HepG2 (cell line): ENCODE data around the gene IMPACT. TPM values are rescaled to one million over a fixed set of nuclear protein-coding genes. Genes with fewer than 3 reads are reported as not detected.

Experiments
- ATAC-seq: fragments of 200-7000 bp; cut with Tn5 transposase; 3 replicates; pipeline ENCODE4 v1.9.1; 2020; ENCODE audit warnings: mild to moderate bottlenecking, moderate library complexity
- BruUV-seq: library from RNA; stranded (reverse); fragments of 400-500 nt; replicated peaks from 2 replicates; lab custom pipeline; 2021; lab: Mats Ljungman, UMichigan
- CTCF ChIA-PET: fragments of 300-600 bp; formaldehyde crosslinking; extraction: SDS; loops from one replicate; lab custom pipeline; 2021; ENCODE audit warnings: low total read pairs, inconsistent platforms, low intra/inter-chr PET ratio; lab: Yijun Ruan, JAX
- POLR2A ChIA-PET: fragments of 350-600 bp; sonication (Branson Sonifier 250); formaldehyde crosslinking; loops from one replicate; lab custom pipeline; 2020; ENCODE audit warnings: antibody characterized with exemption, inconsistent platforms; lab: Yijun Ruan, JAX
- DNase-seq: peaks from one replicate; pipeline ENCODE4 v3.0.0-alpha.2; 2015; ENCODE audit warnings: low spot score
- FAIRE-seq: peaks from 3 replicates; lab custom pipeline; 2011; peaks lifted over from hg19 to GRCh38; lab: Jason Lieb, UNC
- H2AFZ ChIP-seq: one replicate; pipeline ENCODE4 v1.6.1; 2011; ENCODE audit warnings: low read length, inconsistent platforms
- H3K27ac ChIP-seq: fragments of 300-600 bp; 3 replicates; pipeline ENCODE4 v1.8.0; 2011; ENCODE audit warnings: mixed run types, mild to moderate bottlenecking, mixed read lengths, low read length, inconsistent platforms; ENCODE audit not compliant: insufficient read depth; ENCODE audit errors: extremely low read length
- H3K27me3 ChIP-seq, 2 experiments: fragments of 200-600 bp in 1 of 2; 2 replicates in 1 of 2; 3 replicates in 1 of 2; pipeline versions ENCODE4 v1.6.0 to v1.8.0; 2011; ENCODE audit warnings: low read length in 2 of 2, mild to moderate bottlenecking in 2 of 2, moderate library complexity in 2 of 2, inconsistent platforms in 1 of 2; ENCODE audit not compliant: insufficient read depth in 2 of 2, control insufficient read depth in 1 of 2
- H3K36me3 ChIP-seq, 2 experiments: fragments of 200-600 bp in 1 of 2; replicated peaks in 1 of 2; 2 replicates in 1 of 2; 3 replicates in 1 of 2; pipeline versions ENCODE4 v1.5.1 to v1.8.0; 2011; ENCODE audit warnings: low read length in 2 of 2, inconsistent platforms in 1 of 2; ENCODE audit not compliant: insufficient read depth in 2 of 2, control insufficient read depth in 1 of 2
- H3K4me1 ChIP-seq: 2 replicates; pipeline ENCODE4 v1.5.1; 2012; ENCODE audit warnings: low read length, inconsistent platforms; ENCODE audit not compliant: insufficient read depth
- H3K4me2 ChIP-seq: 2 replicates; pipeline ENCODE4 v1.6.0; 2011; ENCODE audit warnings: low read depth, low read length, inconsistent platforms
- H3K4me3 ChIP-seq, 3 experiments: fragments of 200-600 bp in 1 of 3; sonication (generic), shearing (Covaris generic) in 1 of 3; replicated peaks in 1 of 3; 2 replicates each; pipeline ENCODE4 v1.5.1; 2011 to 2016; ENCODE audit warnings: low read length in 3 of 3, inconsistent platforms in 2 of 3, low read depth in 2 of 3, mild to moderate bottlenecking in 2 of 3, control low read depth in 1 of 3, mixed read lengths in 1 of 3; ENCODE audit not compliant: insufficient read depth in 1 of 3
- H3K79me2 ChIP-seq: one replicate; pipeline ENCODE4 v1.6.1; 2011; ENCODE audit warnings: low read length, inconsistent platforms; ENCODE audit not compliant: insufficient read depth
- H3K9ac ChIP-seq: 2 replicates; pipeline ENCODE4 v1.6.0; 2011; ENCODE audit warnings: mild to moderate bottlenecking, low read depth, low read length, inconsistent platforms; ENCODE audit not compliant: insufficient read depth
- H3K9me3 ChIP-seq: 2 replicates; pipeline ENCODE4 v1.5.1; 2012; ENCODE audit warnings: mild to moderate bottlenecking, low read length
- H4K20me1 ChIP-seq: 2 replicates; pipeline ENCODE4 v1.6.0; 2011; ENCODE audit warnings: inconsistent platforms, mild to moderate bottlenecking, low read length, moderate library complexity; ENCODE audit not compliant: insufficient read depth
- KDM5B ChIP-seq: sonication (generic); formaldehyde crosslinking; IDR thresholded peaks from 2 replicates; pipeline ENCODE4 v1.4.0; 2020; ENCODE audit warnings: missing genetic modification reagents, mild to moderate bottlenecking, borderline replicate concordance
- REXO4 ChIP-seq: sonication (generic); formaldehyde crosslinking; IDR thresholded peaks from 2 replicates; pipeline ENCODE4 v1.8.0; 2022; ENCODE audit warnings: missing genetic modification reagents, mild to moderate bottlenecking, borderline replicate concordance
- TBX2 ChIP-seq: sonication (generic); formaldehyde crosslinking; IDR thresholded peaks from 2 replicates; pipeline ENCODE4 v1.5.0; 2020; ENCODE audit warnings: missing genetic modification reagents, mild to moderate bottlenecking, borderline replicate concordance
- ZBTB7A ChIP-seq: sonication (generic); formaldehyde crosslinking; IDR thresholded peaks from 2 replicates; pipeline ENCODE4 v1.8.0; 2022; ENCODE audit warnings: mild to moderate bottlenecking, missing genetic modification reagents
- ZNF235 ChIP-seq: sonication (generic); formaldehyde crosslinking; IDR thresholded peaks from 2 replicates; pipeline ENCODE4 v1.8.1; 2023; ENCODE audit warnings: mild to moderate bottlenecking, missing genetic modification reagents, borderline replicate concordance
- ZNF879 ChIP-seq: sonication (generic); formaldehyde crosslinking; IDR thresholded peaks from 2 replicates; pipeline ENCODE4 v1.8.1; 2023; ENCODE audit warnings: missing genetic modification reagents
- WGBS: methylation state at CpG from one replicate; pipeline ENCODE4 v1.1.6; 2017; ENCODE audit warnings: low lambda C conversion rate; 5-methylcytosine and 5-hydroxymethylcytosine counted together
- in situ Hi-C: cut with HindIII; loops from 2 replicates; pipeline ENCODE4 v1.10.0; 2017; ENCODE audit warnings: low pct_unique_long_range_greater_than_20kb; ENCODE audit not compliant: extremely low pct_ligation_motif_present
- intact Hi-C: fragments of 100-400 bp; cut with micrococcal nuclease; formaldehyde crosslinking; loops from one replicate; pipeline ENCODE4 v1.10.0; 2022; ENCODE audit not compliant: unreplicated experiment
- polyA plus RNA-seq, 8 experiments: library from polyadenylated mRNA; depleted of rRNA in 3 of 8; stranded (reverse) in 7 of 8; unstranded in 1 of 8; fragments of >200 nt; fragmentation: Illumina TruSeq in 4 of 8; extraction: Trizol in 4 of 8; gene quantifications; 2 replicates each; pipeline versions ENCODE4 v1.2.1 to v1.2.3, GENCODE V29; 2011 to 2016; ENCODE audit warnings: low read depth in 4 of 8, missing spikeins in 1 of 8, mixed read lengths in 1 of 8; ENCODE audit not compliant: insufficient read depth in 1 of 8
- total RNA-seq, 5 experiments: library from RNA; depleted of rRNA; stranded (reverse); fragments of >200 nt; fragmentation: Illumina TruSeq; extraction: Trizol; gene quantifications; 2 replicates each; pipeline ENCODE4 v1.2.3, GENCODE V29; 2016; ENCODE audit warnings: low read depth in 1 of 5
- TF ChIP-seq, protein P1 (sequence below): sonication (generic); formaldehyde crosslinking; IDR thresholded peaks from 2 replicates; pipeline ENCODE4 v1.4.0; 2020; ENCODE audit warnings: missing genetic modification reagents, borderline replicate concordance
- TF ChIP-seq, protein P2 (sequence below): sonication (generic); formaldehyde crosslinking; IDR thresholded peaks from 2 replicates; pipeline ENCODE4 v1.8.1; 2023; ENCODE audit warnings: mild to moderate bottlenecking, missing genetic modification reagents

IMPACT gene
- total and polyA plus RNA-seq, 2 of the 13 experiments (the other 11 are each of a cell fraction or from before 2014, with no cell fraction given): 5.0 to 7.7 TPM

DNA sequence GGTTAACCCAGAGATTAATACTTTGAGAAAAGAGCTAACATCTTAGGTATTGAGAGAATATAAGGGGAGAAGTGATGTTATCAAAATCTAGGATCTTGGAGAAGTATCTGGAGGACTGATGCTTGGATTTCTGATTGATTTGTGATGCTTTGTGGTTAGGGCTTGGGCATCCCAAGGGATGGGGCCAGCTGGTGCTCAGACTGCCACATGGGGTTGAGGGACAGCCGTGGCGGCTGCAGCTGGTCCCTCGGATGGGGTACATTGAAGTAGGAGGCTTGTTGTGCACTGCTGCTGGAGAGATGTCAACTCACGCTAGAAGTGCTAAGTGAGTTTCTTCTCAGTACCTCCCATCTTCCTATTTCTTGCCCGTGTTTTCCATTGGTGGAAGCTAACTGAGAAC, 56.4 kb downstream of the IMPACT start (continued):
- no peak for TF ChIP-seq TBX2 (CRISPR knock-in tag)

DNA sequence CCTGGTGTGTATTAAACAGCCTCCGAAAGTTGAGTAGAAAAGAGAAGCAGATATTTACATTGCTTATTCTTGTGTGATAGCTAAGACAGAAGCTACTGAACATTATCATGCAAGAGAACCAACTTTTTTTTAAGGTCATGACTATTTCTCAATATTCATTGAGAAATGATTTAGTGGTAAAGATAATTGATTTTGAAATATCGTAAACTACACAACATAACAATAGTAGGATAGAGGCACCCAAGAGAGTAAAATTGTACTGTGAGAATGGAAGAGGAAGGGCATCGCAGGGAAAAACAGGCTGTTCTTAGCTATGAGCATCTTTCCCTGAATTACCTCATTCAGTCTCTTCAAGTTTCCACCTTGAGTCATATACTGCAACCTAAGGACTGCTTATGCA, 59.2 kb downstream of the IMPACT start:
- intact Hi-C loops: no loop called here
- no TSS peak for BruUV-seq

DNA sequence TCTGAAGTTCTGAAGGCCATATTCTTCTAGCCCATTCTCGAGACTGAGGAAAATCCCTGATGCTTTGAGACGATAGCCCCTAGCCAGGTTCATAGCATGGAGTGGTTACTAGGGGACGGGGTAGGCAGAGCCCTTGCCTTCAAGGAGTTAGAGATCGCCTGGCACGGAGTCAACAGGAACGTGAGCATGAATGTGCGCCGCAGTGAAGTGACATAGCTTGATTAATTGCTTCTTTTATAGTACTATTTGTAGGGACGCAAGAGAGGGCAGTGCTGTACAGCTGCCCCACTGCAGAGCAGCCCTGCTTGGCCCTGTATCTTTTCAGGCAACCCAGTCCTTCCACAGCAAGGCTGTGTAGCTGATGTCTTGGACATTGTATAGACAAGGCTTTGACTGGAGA, 60.2 kb downstream of the IMPACT start:
- POLR2A ChIA-PET: no interaction called here
- no peaks in the 10 kb centered on the region for H3K4me1 ChIP-seq
- in situ Hi-C loops: loop anchor here (5.0 to 25.0 kb wide), 4 partner anchors 101 to 309 kb away; no protein-coding TSS in a partner anchor
- CTCF ChIA-PET: interaction anchor here (1.1 kb wide), 1 partner anchor 127 kb away, joined by 9 read pairs; no protein-coding TSS in a partner anchor
- H3K27me3 ChIP-seq: peaks cover 2 to 15% of the 10 kb centered on the region in 2 experiments; a peak in 2 of 5 replicates
- no peak overlapping the region for H2AFZ ChIP-seq
- DNase-seq (no peak), FAIRE-seq (no peak), ATAC-seq (no peak)
- WGBS: 23% methylated on average over 6 of the region's 9 CpGs
- no peaks in the 10 kb centered on the region for H3K9me3 ChIP-seq
- no peak overlapping the region for H3K4me2 ChIP-seq
- no peak overlapping the region for H3K9ac ChIP-seq
- BruUV-seq: no TSS peak
- H3K79me2 ChIP-seq: no peaks in the 10 kb centered on the region
- intact Hi-C loops: loop anchor here (1.0 kb wide), 2 partner anchors 127 to 240 kb away; no protein-coding TSS in a partner anchor
- no peak overlapping the region for H3K4me3 ChIP-seq
- no peaks in the 10 kb centered on the region for H4K20me1 ChIP-seq
- no peaks in the 10 kb centered on the region for H3K36me3 ChIP-seq
- H3K27ac ChIP-seq: no peak overlapping the region
- TF ChIP-seq KDM5B (no peak), ZNF879 (CRISPR knock-in tag) (no peak), ZBTB7A (CRISPR knock-in tag) (no peak), REXO4 (CRISPR knock-in tag) (no peak)
- TF ChIP-seq, protein P1, sequence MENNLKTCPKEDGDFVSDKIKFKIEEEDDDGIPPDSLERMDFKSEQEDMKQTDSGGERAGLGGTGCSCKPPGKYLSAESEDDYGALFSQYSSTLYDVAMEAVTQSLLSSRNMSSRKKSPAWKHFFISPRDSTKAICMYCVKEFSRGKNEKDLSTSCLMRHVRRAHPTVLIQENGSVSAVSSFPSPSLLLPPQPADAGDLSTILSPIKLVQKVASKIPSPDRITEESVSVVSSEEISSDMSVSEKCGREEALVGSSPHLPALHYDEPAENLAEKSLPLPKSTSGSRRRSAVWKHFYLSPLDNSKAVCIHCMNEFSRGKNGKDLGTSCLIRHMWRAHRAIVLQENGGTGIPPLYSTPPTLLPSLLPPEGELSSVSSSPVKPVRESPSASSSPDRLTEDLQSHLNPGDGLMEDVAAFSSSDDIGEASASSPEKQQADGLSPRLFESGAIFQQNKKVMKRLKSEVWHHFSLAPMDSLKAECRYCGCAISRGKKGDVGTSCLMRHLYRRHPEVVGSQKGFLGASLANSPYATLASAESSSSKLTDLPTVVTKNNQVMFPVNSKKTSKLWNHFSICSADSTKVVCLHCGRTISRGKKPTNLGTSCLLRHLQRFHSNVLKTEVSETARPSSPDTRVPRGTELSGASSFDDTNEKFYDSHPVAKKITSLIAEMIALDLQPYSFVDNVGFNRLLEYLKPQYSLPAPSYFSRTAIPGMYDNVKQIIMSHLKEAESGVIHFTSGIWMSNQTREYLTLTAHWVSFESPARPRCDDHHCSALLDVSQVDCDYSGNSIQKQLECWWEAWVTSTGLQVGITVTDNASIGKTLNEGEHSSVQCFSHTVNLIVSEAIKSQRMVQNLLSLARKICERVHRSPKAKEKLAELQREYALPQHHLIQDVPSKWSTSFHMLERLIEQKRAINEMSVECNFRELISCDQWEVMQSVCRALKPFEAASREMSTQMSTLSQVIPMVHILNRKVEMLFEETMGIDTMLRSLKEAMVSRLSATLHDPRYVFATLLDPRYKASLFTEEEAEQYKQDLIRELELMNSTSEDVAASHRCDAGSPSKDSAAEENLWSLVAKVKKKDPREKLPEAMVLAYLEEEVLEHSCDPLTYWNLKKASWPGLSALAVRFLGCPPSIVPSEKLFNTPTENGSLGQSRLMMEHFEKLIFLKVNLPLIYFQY (CRISPR knock-in tag): no peak
- TF ChIP-seq, protein P2, sequence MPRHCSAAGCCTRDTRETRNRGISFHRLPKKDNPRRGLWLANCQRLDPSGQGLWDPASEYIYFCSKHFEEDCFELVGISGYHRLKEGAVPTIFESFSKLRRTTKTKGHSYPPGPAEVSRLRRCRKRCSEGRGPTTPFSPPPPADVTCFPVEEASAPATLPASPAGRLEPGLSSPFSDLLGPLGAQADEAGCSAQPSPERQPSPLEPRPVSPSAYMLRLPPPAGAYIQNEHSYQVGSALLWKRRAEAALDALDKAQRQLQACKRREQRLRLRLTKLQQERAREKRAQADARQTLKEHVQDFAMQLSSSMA (CRISPR knock-in tag): no peak

More for the DNA sequence above, 59.2 kb downstream of the IMPACT start:
- in situ Hi-C loops: loop anchor here (5.0 to 25.0 kb wide), 4 partner anchors 102 to 308 kb away; no protein-coding TSS in a partner anchor
- Histone ChIP-seq H3K36me3 (no peaks in the 10 kb centered on the region), H3K9me3 (no peaks in the 10 kb centered on the region), H3K4me3 (no peak overlapping the region), H3K27me3 (peaks cover 2 to 15% of the 10 kb centered on the region in 2 experiments; a peak in 2 of 5 replicates), H3K4me2 (no peak overlapping the region), H4K20me1 (no peaks in the 10 kb centered on the region), H3K27ac (no peak overlapping the region), H3K9ac (no peak overlapping the region), H2AFZ (no peak overlapping the region), H3K79me2 (no peaks in the 10 kb centered on the region), H3K4me1 (no peaks in the 10 kb centered on the region)
- DNase-seq (no peak), FAIRE-seq (no peak), ATAC-seq (no peak)
- 4% methylated on average over 3 of the region's 3 CpGs for WGBS
- TF ChIP-seq ZNF235: no peak
- CTCF ChIA-PET: no interaction called here
- POLR2A ChIA-PET: no interaction called here
